Cerebellar cortex (tissue), 1 donor: ENCODE data around the gene GDPD5.

Experiments
- DNase-seq: peaks from one replicate; pipeline ENCODE4 v3.0.0-alpha.2; 2015; ENCODE audit warnings: low spot score

Gene GDPD5

DNA sequence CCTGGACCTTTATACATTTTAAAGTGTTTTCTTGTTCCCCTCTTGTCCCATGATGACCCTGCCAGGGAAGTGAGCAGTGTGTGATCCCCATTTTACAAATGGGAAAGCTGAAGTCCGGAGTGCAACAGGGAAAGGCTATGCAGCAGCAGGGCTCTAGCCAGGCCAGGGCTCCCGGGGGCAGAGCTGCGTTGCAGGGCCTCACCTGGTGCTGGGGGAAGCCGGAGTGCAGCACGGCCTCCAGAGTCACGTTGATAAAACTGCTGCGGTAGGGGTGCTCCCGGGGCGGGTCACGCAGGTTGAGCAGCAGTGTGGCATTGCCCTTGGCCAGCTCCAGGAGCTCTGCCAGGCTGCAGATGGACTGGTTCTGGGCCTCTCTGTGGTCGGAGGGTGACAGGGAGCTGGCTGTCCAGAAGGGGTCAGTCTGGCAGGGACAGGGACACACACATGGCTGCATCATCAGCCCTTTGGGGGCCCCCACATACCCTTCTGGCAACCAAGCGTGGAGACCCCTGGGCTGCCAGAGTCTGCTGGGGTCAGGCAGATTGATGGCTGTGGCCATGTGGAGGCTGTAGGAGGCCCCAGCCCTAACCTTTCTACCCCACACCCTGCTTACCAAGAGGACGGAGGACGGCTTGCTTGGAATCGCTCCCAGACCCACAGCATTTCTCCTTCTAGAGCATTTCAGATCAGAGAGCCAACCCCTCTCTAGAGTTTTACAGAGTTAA, 83.4 kb downstream of the GDPD5 start:
- DNase-seq = no peak

GRCh38 chr11:75441804-75442132, 84.0 kb downstream of the GDPD5 start:
- no peak for DNase-seq

GRCh38 chr11:75440960-75441803, 84.6 kb downstream of the GDPD5 start:
- no peak for DNase-seq

- no peak for DNase-seq
Measured at GRCh38 chr11:75439495-75440120, 86.1 kb downstream of the GDPD5 start.

- DNase-seq = no peak
Measured at GRCh38 chr11:75439026-75439425, 86.7 kb downstream of the GDPD5 start.

DNA sequence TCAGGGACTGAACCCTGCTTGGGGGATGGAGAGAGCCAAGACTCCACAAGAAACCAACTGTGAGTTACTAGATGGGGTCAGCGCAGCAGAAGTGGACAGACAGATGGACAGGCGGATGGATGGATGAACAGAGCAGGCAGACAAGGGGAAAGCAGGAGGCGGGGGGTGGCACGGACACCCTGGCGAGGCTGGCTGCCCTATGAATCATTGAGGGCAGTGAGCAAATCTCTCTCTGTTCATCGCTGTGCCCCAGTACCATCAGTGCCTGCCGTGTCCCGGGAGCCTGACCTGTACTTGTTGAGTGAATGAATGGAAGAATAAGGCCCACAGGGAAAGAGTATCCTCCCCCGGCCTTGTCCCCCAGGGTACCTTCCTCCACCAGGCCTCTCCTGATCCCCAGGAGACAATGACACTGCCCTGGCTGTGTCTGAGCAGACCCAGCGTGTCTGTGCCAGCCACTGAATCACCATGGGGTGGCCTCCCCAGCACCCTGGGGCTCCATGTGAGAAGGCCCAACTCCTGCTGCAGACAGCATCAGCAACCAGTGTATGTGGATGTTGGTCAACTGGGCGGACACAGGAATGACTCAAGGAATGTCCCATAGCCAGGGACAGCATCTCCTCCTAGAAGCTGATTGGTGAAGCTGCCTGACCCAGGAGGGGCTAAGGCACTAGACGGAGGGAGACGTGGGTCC, 87.6 kb downstream of the GDPD5 start:
- no peak for DNase-seq

GRCh38 chr11:75436806-75437205, 88.9 kb downstream of the GDPD5 start:
- no peak for DNase-seq

DNA sequence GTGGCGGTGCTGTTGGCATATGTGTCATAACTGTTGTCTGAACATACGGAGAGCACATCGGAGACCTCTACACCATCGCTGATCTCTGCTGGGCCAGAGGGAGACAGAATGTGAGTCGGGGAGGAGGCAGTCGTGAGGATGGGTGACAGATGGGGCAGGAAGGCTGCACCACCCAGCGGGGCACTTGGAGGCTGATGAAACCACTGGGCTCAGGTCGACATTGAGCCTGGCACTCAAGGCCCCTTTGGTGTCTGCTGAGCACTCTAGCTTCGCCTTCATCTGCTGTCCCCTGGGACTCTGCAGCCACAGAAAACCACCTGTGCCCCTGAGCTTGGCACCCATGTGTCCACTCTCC, 90.2 kb downstream of the GDPD5 start:
- DNase-seq = no peak

GRCh38 chr11:75434886-75435570, 90.7 kb downstream of the GDPD5 start:
- no peak for DNase-seq

- DNase-seq = no peak
Measured at GRCh38 chr11:75434051-75434450, 91.7 kb downstream of the GDPD5 start.

- no peak for DNase-seq
Measured at GRCh38 chr11:75433443-75433842, 92.3 kb downstream of the GDPD5 start.

- no peak for DNase-seq
Measured at GRCh38 chr11:75432911-75433321, 92.8 kb downstream of the GDPD5 start, which contains the start of gene KLHL35. KLHL35 (minus strand) TSS chr11:75433203; CDS start chr11:75430629, 2,574 bp downstream.

- DNase-seq = no peak
Measured at GRCh38 chr11:75431533-75432525, 93.9 kb downstream of the GDPD5 start.

- DNase-seq = no peak
Measured at GRCh38 chr11:75430714-75431532, 94.8 kb downstream of the GDPD5 start.

- no peak for DNase-seq
Measured at GRCh38 chr11:75429902-75430713, 95.6 kb downstream of the GDPD5 start.

GRCh38 chr11:75429641-75429901, 96.2 kb downstream of the GDPD5 start:
- no peak for DNase-seq

DNA sequence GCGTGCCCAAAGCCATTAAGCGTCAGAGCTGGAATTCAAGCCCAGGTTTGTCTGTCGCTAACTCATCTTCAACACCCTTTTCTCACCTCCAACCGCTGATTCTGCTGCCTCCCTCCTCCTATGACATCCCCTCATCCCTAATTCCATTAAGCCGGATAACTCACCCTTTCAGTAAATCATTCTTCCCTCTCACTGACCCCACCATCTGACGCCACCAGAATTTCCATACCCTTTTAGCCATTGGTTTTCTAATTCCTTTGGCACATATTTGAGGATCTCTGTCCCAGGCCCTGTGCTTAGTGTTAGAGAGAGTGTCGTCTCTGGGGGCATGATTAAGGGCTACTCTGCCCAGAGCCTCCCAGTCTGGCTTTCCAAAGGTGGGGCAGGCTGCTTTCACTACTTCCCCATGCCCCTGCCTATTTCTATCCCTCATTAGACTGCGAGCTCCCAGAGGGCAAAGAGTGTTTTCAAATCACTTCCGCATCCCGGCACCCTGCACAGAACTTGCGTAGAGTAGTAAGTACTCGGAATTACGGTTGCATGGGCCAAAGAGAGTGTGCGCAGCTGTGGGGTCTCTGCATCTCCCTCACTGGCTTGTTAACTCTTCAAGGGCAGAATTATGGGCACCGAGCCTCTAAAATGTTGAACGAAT, 96.6 kb downstream of the GDPD5 start:
- DNase-seq = no peak

DNA sequence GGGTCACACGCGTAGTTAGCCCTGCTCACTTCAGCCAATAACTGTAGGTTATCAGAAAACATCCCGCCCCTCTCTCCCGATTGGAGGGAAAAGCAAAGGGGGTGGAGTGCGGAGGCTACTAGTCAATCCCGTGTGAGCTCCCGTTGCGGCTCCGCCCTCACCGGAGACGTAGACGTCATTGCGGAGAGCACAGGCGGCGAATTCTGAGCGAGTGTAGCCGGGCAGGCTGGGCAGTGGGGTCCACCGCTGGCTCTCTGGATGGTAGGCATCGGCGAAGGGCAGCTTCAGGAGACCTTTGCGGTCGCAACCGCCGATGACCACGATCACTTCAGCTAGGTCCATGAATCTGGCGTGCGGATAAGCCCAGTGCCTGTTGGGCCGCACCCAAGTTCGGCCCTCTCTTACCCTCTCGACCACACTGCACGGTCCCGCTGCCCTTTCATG, 97.4 kb downstream of the GDPD5 start:
- DNase-seq = peak; percentile 84
